Omental fat pad (tissue), 4 donors: ENCODE measurements around the gene LIN9. TPM values are rescaled to one million over a fixed set of nuclear protein-coding genes. Genes with fewer than 3 reads are reported as not detected.
"Not testable (repeated sequence)": the region's sequence is repeated elsewhere in the genome, so short reads cannot be mapped to it uniquely, and the experiment has no call there.

ENCODE experiments used
- ATAC-seq: fragments of 150-250 bp; one replicate; pipeline ENCODE4 v1.9.1; 2016; ENCODE audit warnings: mild to moderate bottlenecking, moderate library complexity; ENCODE audit not compliant: low FRiP score
- DNase-seq: peaks from one replicate; pipeline ENCODE4 v3.0.0-alpha.2; 2019; ENCODE audit warnings: low spot score
- total RNA-seq, 4 donors: library from RNA; depleted of rRNA; stranded (reverse); fragments of >200 nt; gene quantifications; one replicate each; pipeline ENCODE4 v1.1.0, GENCODE V29; 2016
- TF ChIP-seq, protein P1 (sequence below), 3 donors: fragments of 450-650 bp; IDR thresholded peaks; one replicate each; pipeline ENCODE4 v1.5.1; 2016 to 2017; ENCODE audit warnings: antibody characterized with exemption in 3 of 3, mild to moderate bottlenecking in 3 of 3, moderate library complexity in 2 of 3

Gene LIN9
- total RNA-seq, 4 donors from 2014 or later: 1.6 to 6.0 (median 2.3) TPM

DNA sequence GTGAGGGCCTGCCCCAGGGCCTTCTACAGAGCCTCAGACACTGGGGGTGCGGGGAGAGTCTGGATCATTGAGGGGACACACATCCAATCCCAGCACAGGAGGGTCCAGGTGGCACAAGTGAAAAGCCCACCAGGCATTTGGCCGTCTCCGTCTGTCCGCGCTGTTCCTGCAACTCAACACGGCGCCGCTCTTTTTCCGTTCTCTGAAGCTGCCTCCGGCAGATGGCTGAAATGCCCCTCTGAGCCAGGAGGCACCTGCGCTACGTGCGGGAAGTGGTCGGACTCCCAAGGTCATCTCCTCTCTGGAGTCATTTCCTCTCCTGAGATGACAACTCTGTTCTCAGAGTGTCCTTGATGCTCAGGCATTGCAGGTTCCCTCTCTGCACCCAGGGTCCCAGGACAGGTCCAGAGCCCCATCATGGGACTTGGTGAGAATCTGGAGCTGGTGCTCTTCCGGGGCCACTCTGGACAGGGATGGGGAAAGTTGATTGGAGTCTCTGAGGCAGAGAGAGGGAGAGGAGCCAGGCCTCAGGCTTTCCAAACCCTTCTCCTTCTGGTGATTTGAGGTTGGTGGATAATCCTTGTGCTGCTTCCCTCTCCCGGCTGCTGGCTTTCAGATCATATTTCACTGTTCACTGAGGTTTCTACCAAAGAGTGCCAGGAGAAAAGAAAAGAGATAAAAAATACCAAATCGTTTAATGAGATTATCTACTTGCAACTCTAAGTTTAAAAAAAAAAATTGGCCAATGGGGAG lies 99.5 kb downstream of the LIN9 start:
- DNase-seq (no peak), ATAC-seq (no peak)
- TF ChIP-seq, protein P1, sequence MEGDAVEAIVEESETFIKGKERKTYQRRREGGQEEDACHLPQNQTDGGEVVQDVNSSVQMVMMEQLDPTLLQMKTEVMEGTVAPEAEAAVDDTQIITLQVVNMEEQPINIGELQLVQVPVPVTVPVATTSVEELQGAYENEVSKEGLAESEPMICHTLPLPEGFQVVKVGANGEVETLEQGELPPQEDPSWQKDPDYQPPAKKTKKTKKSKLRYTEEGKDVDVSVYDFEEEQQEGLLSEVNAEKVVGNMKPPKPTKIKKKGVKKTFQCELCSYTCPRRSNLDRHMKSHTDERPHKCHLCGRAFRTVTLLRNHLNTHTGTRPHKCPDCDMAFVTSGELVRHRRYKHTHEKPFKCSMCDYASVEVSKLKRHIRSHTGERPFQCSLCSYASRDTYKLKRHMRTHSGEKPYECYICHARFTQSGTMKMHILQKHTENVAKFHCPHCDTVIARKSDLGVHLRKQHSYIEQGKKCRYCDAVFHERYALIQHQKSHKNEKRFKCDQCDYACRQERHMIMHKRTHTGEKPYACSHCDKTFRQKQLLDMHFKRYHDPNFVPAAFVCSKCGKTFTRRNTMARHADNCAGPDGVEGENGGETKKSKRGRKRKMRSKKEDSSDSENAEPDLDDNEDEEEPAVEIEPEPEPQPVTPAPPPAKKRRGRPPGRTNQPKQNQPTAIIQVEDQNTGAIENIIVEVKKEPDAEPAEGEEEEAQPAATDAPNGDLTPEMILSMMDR (IDR thresholded peaks at IDR 0.05): no peak

DNA sequence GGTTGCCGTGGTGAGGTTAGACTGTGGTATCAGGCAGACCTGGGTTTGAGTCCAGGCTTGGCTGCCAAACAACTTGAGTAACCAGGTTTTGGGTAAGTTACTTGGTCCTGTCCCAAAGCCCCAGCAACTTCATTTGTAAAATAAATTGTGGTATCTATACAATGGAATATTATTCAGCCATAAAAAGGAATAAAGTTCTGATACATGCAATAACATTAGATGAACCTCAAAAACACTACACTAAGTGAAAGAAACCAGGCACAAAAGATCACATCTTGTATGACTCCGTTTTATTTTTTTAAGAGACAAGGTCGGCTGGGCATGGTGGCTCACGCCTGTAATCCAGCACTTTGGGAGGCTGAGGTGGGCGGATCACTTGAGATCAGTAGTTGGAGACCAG lies 101.9 kb downstream of the LIN9 start:
- TF ChIP-seq, protein P1 (IDR thresholded peaks at IDR 0.05): no peak
- DNase-seq (no peak), ATAC-seq (no peak)

DNA sequence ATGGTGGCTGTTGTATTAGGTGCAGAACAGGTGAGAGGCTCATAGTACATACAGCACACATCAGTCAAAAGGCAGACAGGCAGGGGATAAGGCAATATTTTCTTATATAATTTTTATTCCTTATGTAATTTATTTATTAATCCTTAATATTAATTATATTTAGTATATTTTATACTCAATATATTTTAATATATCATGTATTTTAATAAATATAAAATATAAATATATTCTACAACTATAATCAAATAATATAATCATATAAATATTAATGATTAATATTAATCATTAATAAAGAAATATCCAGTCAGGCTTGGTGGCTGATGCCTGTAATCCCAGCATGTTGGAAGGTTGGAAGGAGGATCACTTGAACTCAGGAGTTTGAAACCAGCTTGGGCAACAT lies 104.8 kb downstream of the LIN9 start:
- no peak for ATAC-seq
- no peak for DNase-seq
- TF ChIP-seq, protein P1 (IDR thresholded peaks at IDR 0.05): no peak

DNA sequence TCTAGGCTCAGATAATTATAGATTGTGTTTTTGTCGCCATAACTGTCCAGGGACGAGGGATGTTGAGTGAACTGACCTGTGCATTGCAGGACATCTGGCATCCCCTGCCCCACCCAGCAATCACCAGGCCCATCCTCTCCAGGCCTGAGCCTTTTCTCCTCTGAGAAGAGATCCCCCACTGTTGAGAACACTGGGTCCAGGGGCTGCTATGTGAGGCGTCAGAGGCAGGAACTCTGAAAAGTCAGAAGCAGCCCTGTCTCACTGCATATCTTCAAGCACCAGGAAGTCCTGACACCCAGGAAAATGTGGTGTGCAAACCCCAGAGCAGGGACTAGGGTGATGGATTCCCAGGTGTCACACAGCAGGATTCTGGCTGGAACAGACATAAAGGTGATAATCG lies 105.3 kb downstream of the LIN9 start:
- ATAC-seq: no peak

DNA sequence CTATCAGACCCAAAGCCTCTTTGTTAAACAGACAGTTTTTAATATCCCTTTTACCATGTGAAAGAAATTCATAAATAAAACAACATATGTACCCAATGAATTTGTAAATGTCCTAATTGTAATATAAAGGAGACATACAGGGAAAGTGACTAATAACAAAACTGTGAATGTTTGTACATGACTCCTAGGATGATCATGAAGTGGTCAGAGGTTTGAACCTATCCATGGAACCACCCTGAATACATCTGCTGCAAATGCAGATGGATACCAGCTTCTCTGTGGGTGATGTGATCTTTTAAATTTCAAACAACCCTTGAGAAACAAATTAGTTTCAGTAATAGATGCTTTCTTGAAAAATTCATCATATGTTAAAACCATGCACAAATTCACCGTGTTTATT lies 105.7 kb downstream of the LIN9 start:
- no peak for DNase-seq
- ATAC-seq: no peak
- TF ChIP-seq, protein P1 (IDR thresholded peaks at IDR 0.05): no peak

More for the DNA sequence above, 105.3 kb downstream of the LIN9 start:
- DNase-seq: no peak
- TF ChIP-seq, protein P1 (IDR thresholded peaks at IDR 0.05): no peak

DNA sequence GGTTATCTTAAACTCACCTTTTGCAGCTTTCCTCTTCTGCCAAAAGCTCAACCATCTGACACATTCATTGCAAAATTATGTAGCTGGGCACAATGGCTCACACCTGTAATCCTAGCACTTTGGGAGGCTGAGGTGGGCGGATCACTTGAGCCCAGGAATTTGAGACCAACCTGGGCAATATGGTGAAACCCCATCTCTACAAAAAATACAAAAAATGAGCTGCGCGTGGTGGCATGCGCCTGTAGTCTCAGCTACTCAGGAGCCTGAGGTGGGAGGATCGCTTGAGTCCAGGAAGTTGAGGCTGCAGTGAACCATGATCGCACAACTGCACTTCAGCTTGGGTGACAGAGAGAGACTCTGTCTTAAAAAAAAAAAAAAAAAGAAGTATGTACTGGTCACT lies 106.3 kb downstream of the LIN9 start:
- DNase-seq, ATAC-seq: not testable (repeated sequence)

DNA sequence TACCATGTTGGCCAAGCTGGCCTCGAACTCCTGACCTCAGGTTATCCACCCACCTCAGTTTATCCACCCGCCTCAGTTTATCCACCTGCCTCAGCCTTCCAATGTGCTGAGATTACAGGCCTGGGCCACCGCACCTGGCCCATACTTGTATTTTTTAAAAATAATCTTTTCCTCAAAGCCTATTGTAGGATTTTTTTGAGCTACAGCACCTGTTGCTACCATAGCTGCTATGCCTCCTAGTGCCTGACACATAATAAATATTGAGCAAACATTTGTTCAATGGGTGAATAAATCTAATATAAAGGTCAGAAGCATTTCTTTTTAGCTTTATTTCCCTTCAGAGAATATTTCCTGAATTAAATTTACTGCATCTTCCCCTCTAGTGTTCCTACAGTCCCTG lies 106.7 kb downstream of the LIN9 start:
- no peak for ATAC-seq
- TF ChIP-seq, protein P1 (IDR thresholded peaks at IDR 0.05): no peak
- no peak for DNase-seq
